Nephron (organoid): Measurements from ENCODE around the gene NEURL1.
"Not testable (repeated sequence)": the region's sequence is repeated elsewhere in the genome, so short reads cannot be mapped to it uniquely, and the experiment has no call there.

Experiments
- H3K27ac Mint-ChIP-seq, 3 experiments: 2 replicates each; pipeline ENCODE4 v1.8.0; 2020; ENCODE audit warnings: mixed read lengths in 3 of 3, mild to moderate bottlenecking in 2 of 3, moderate library complexity in 1 of 3
- H3K27me3 Mint-ChIP-seq: 2 replicates; pipeline ENCODE4 v1.8.0; 2021; ENCODE audit warnings: low read depth, mild to moderate bottlenecking, moderate library complexity, mixed read lengths
- H3K36me3 Mint-ChIP-seq: 2 replicates; pipeline ENCODE4 v1.8.0; 2020; ENCODE audit warnings: low read depth, mixed read lengths
- H3K4me1 Mint-ChIP-seq: 2 replicates; pipeline ENCODE4 v1.8.0; 2020; ENCODE audit warnings: mixed read lengths
- H3K4me3 Mint-ChIP-seq, 3 experiments: 2 replicates each; pipeline ENCODE4 v1.8.0; 2020; ENCODE audit warnings: mild to moderate bottlenecking in 3 of 3, mixed read lengths in 3 of 3, moderate library complexity in 2 of 3
- H3K9me3 Mint-ChIP-seq: 2 replicates; pipeline ENCODE4 v1.8.0; 2020; ENCODE audit warnings: mixed read lengths
- TF ChIP-seq, protein P1 (sequence below), 3 experiments: fragments of 200-600 bp; sonication (generic); IDR thresholded peaks; one replicate each; pipeline ENCODE4 v1.5.0; 2021; ENCODE audit warnings: antibody characterized with exemption in 3 of 3; ENCODE audit not compliant: unreplicated experiment in 3 of 3

The NEURL1 gene

DNA sequence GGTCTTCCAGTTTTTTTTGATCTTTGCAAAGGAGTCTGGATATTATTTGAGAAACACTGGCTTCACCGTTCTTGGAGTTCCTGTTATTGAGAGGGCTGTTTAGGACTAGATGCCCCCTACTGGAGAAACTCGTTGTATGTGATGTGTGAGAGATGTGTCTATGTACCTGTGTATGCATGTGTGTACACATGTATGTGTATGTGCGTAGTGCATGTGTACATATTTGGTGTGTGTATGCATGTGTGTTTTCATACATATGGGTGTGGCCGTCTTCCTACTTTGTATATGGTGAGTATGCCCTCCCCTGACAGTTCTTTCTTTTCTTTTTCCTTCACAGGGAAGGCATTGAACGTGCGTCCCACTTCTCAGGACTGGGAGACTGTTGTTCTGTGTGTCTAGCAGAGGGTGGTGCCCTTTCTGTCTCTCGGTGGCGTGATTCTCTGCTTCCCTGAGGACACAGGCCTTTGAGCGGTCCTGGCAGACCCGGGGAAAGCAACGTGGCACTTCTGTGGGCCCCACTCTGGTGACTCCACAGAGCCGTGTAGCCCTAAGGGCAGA is 11.5 kb upstream of the NEURL1 start:
- TF ChIP-seq, protein P1, sequence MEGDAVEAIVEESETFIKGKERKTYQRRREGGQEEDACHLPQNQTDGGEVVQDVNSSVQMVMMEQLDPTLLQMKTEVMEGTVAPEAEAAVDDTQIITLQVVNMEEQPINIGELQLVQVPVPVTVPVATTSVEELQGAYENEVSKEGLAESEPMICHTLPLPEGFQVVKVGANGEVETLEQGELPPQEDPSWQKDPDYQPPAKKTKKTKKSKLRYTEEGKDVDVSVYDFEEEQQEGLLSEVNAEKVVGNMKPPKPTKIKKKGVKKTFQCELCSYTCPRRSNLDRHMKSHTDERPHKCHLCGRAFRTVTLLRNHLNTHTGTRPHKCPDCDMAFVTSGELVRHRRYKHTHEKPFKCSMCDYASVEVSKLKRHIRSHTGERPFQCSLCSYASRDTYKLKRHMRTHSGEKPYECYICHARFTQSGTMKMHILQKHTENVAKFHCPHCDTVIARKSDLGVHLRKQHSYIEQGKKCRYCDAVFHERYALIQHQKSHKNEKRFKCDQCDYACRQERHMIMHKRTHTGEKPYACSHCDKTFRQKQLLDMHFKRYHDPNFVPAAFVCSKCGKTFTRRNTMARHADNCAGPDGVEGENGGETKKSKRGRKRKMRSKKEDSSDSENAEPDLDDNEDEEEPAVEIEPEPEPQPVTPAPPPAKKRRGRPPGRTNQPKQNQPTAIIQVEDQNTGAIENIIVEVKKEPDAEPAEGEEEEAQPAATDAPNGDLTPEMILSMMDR (IDR thresholded peaks at IDR 0.05; ENCODE audit: unreplicated experiment in 3 of 3): peak; percentile 48 to 61 (median 49)
- H3K4me3 Mint-ChIP-seq: no peak overlapping the region

DNA sequence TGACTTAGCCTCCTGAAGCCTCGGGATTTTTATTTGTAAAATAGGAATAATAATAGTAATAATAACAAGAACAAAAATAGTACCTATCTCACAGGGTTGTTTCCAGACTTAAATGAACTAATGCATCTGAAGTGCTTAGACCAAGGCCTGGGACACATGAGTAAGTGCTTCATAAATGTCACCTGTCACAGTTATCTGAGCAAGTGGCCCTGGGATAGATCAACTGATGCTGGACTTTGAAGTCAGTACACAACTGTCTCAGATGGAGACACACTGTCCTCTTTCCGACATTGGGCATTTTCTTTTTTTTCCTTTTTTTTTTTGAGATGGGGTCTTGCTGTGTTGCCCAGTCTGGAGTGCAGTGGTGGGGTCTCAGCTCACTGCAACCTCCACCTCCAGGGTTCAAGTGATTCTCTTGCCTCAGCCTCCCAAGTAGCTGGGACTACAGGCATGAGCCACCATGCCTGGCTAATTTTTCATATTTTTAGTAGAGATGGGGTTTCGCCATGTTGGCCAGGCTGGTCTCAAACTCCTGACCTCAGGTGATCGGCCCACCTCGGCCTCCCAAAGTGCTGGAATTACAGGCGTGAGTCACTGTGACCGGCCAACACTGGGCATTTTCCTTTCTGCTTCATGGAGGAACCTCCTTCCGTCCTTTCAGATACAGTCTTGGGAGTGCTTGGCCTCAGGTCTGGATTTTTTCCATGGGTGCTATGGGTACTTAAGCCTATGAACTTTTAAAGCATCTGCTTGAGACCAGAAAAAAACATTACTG is 6.7 kb upstream of the NEURL1 start:
- H3K4me3 Mint-ChIP-seq, H3K27me3 Mint-ChIP-seq, H3K27ac Mint-ChIP-seq, H3K36me3 Mint-ChIP-seq, H3K9me3 Mint-ChIP-seq: not testable (repeated sequence)
- peaks cover 27% of the 10 kb centered on the region for H3K4me1 Mint-ChIP-seq

More for the DNA sequence above, 11.5 kb upstream of the NEURL1 start:
- Mint-ChIP-seq H3K9me3 (no peaks in the 10 kb centered on the region), H3K27me3 (peaks cover 7% of the 10 kb centered on the region), H3K36me3 (no peaks in the 10 kb centered on the region), H3K27ac (peak overlapping the region in 1 of 3 experiments; percentile 18), H3K4me1 (peaks cover 8% of the 10 kb centered on the region)

DNA sequence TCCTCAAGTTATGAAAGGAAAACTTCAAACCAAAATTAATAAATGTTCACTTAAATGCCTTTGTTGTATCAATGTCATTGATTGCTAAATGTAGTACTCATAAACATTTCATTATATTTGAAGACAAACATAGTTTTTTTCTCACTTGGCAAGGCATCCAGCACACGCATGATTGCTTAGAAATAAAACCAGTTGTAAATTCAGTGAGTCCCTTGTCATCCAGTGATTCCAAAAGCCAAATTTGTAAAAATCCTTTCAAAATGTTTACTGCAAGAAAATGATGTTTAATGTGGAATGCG is 6.1 kb upstream of the NEURL1 start:
- H3K9me3 Mint-ChIP-seq: no peaks in the 10 kb centered on the region
- TF ChIP-seq, protein P1 (IDR thresholded peaks at IDR 0.05; ENCODE audit: unreplicated experiment in 3 of 3): no peak
- H3K4me3 Mint-ChIP-seq: no peak overlapping the region
- H3K27me3 Mint-ChIP-seq: peaks cover 7% of the 10 kb centered on the region
- H3K27ac Mint-ChIP-seq: no peak overlapping the region
- peaks cover 33% of the 10 kb centered on the region for H3K4me1 Mint-ChIP-seq
- H3K36me3 Mint-ChIP-seq: no peaks in the 10 kb centered on the region

DNA sequence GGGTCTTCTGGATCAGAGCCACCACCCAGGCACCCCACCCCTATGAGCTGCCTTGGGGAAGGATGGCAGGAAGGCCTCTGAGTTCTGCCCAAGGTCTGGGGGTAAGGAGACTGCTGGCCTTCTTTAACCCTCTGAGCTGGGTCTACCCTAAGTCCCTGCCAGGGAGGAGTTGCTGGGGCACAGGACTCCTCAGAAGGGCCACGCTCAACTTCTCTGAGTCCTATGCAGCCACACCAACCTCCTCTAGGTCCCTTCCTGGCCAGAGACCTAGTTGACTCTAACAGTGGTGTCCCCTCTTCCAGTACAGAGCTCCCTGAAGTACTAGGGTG is 2.6 kb upstream of the NEURL1 start:
- H3K4me1 Mint-ChIP-seq: peaks cover 40% of the 10 kb centered on the region
- no peaks in the 10 kb centered on the region for H3K36me3 Mint-ChIP-seq
- peaks cover 35% of the 10 kb centered on the region for H3K27me3 Mint-ChIP-seq
- TF ChIP-seq, protein P1 (IDR thresholded peaks at IDR 0.05; ENCODE audit: unreplicated experiment in 3 of 3): no peak
- no peak overlapping the region for H3K27ac Mint-ChIP-seq
- no peak overlapping the region for H3K4me3 Mint-ChIP-seq
- H3K9me3 Mint-ChIP-seq: no peaks in the 10 kb centered on the region

DNA sequence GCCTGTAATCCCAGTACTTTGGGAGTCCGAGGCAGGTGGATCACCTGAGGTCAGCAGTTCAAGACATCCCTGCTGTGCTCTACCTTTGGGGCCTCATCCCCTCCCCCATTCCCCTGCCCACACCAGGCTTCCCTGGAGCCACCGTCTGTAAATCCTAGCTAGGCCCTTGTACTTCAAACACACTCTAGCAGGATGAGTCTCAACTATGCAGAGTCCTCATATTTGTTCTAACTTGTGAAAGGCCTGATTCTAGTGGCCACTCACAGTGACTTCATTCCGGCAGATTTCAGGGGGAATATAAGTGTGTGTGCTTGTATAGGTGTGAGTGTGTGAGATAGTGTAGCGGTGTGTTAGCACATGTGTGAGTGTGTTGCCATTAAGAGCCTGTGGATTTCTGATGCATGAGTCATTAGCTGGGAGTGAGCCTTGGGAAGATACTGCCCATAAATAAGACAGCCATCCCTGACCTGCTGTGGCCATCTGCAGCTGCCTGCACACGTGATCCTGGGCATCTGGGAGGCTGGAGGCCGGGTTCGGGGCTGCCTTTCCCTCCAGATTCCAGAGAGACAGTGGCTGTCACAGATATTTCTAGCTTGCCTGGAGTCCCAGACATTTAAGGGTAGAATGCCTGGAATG is 1.7 kb upstream of the NEURL1 start:
- no peaks in the 10 kb centered on the region for H3K36me3 Mint-ChIP-seq
- peak overlapping the region; percentile 20 to 40 (median 22) for H3K27ac Mint-ChIP-seq
- TF ChIP-seq, protein P1 (IDR thresholded peaks at IDR 0.05; ENCODE audit: unreplicated experiment in 3 of 3): no peak

DNA sequence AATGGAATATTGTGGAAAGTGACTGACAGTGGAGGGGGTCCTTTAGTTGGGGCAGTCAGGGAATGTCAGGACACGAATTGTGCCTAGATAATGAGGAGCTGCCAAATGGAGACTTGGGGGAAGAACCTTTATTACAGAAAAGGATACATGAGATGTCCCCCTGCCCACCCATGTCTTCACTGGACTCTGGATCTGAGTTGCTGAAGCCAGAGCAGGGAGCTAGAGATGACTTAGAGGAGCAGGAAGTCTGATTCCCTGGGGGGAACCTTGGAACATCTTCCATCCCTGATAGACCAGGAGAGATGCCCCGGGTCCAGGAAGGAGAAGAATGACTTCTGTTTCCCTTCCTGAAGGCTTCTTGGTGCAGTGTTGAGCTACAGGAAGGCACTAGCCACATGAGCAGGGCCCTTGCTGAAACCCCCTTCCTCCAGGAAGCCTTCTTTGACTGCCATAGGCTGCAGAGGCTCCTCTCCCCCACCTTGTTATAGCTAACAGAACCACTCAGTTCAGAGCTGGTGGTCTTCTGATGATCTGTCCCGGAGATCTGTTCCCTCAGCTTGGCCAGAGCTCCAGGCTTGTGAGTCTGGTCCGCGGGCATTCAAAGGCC is 747 bp upstream of the NEURL1 start:
- TF ChIP-seq, protein P1 (IDR thresholded peaks at IDR 0.05; ENCODE audit: unreplicated experiment in 3 of 3): no peak
- Mint-ChIP-seq H3K27me3 (peaks cover 51% of the 10 kb centered on the region), H3K36me3 (no peaks in the 10 kb centered on the region), H3K4me1 (peaks cover 29% of the 10 kb centered on the region), H3K4me3 (peak overlapping the region; percentile 54 to 82 (median 75)), H3K9me3 (no peaks in the 10 kb centered on the region), H3K27ac (peak overlapping the region; percentile 22 to 76 (median 40))

More for the DNA sequence above, 1.7 kb upstream of the NEURL1 start:
- H3K9me3 Mint-ChIP-seq: no peaks in the 10 kb centered on the region
- H3K4me1 Mint-ChIP-seq: peaks cover 36% of the 10 kb centered on the region
- peaks cover 42% of the 10 kb centered on the region for H3K27me3 Mint-ChIP-seq
- peak overlapping the region; percentile 54 to 82 (median 75) for H3K4me3 Mint-ChIP-seq
